Aortic smooth muscle cell (primary cell): Measurements from ENCODE around the gene PAGE5. TPM values are rescaled to one million over a fixed set of nuclear protein-coding genes. Genes with fewer than 3 reads are reported as not detected.

ENCODE experiments used
- total RNA-seq: library from RNA; depleted of rRNA; stranded (reverse); fragments of >200 nt; gene quantifications from 2 replicates; pipeline ENCODE4 v1.2.3, GENCODE V29; 2014

The PAGE5 gene, protein sequence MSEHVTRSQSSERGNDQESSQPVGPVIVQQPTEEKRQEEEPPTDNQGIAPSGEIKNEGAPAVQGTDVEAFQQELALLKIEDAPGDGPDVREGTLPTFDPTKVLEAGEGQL
- total RNA-seq: not detected in 2 replicates

DNA sequence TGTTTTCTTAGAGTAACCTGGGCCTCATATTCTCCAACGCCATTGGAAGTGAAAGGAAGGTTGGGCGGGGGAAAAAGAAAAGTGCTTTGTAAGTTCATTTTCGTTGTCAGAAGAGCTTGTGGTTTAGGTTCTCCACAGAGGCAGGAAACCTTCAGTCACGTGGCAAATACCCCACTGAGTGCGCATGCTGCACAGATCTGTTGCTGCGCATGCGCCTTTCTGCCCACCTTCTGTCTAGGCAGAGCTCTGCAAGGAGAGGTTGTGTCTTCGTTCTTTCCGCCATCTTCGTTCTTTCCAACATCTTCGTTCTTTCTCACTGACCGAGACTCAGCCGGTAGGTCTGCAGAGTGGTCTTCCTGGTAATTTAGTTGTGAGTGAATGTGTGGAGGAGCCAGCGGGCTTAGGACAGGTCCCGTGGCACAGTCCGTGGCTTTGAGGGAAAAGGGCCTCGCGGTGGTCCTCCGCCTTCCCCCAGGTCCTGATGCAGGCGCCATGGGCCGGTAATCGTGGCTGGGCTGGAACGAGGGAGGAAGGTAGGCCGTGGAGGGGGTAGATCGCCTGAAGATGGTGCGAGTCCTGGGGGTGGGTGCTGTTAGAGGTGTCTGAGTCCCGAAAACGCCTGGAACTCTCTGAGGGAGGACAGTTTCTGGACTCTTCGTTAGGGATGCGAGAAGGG lies at the start of gene PAGE5:
Gene PAGE5 (plus strand): TSS at position 228 of the 676 bp plus-strand sequence. CDS start 1,037 bp downstream, outside the sequence.

DNA sequence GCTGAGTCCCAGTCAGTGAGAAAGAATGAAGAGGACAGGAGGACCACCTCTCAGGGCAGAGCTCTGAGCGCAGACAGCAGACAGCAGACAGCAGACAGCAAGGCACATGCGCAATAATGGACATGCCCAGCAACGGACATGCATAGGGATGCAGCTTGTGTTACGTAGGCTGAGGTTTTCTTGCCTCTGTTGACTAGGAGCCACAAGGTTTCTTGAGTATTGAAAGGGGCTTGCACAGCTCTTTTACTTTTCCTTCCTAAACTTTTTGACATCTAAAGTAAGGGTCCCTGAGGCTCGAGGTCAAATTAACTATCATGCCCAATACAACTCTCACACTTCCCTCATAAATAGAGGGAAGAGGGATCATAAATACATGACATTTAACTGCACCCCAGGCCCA lies 44.7 kb downstream of the PAGE5 start, which contains the start of gene PAGE3:
Gene PAGE3 (minus strand): TSS at position 101 of the 400 bp plus-strand sequence. CDS start 1,013 bp downstream, outside the sequence.

Other genes with a start within 250 kb of the PAGE5 start
- gene PFKFB1, start 226.2 kb upstream of the PAGE5 start, total RNA-seq: 0.19 TPM in 1 of 2 replicates, not detected in the other
- 4.2 and 4.8 TPM in 2 replicates for gene APEX2, start 220.0 kb upstream of the PAGE5 start, total RNA-seq
- gene ALAS2, start 189.4 kb upstream of the PAGE5 start, total RNA-seq: not detected in 2 replicates
- not detected in 2 replicates for gene PAGE2B, start 145.3 kb upstream of the PAGE5 start, total RNA-seq
- gene PAGE2, start 131.3 kb upstream of the PAGE5 start, total RNA-seq: not detected in 2 replicates
- gene PAGE3, start 44.6 kb downstream of the PAGE5 start, total RNA-seq: not detected in 2 replicates
- gene MAGEH1, start 231.8 kb downstream of the PAGE5 start, total RNA-seq: 45.7 and 46.8 TPM in 2 replicates